ENCODE measurements around the gene SALL3.

GRCh38 chr18:79042276-79042675 is 62.7 kb downstream of the SALL3 start:
- no peak for TF ChIP-seq CTCF (IDR thresholded peaks at IDR 0.05; ENCODE audit: extremely low read depth in 1 of 2, insufficient read depth in 1 of 2, low read depth in 1 of 2, low read length in 2 of 2)
- TF ChIP-seq, protein P1, sequence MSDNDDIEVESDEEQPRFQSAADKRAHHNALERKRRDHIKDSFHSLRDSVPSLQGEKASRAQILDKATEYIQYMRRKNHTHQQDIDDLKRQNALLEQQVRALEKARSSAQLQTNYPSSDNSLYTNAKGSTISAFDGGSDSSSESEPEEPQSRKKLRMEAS (IDR thresholded peaks at IDR 0.05; ENCODE audit: insufficient read depth, insufficient read length), result no peak
- TF ChIP-seq POLR2A (IDR thresholded peaks at IDR 0.05; ENCODE audit: low read depth, low read length), result no peak
- TF ChIP-seq EZH2 (IDR thresholded peaks at IDR 0.05; ENCODE audit: borderline replicate concordance, low read depth, low read length, severe bottlenecking), result no peak
- no peak for TF ChIP-seq JUN (IDR thresholded peaks at IDR 0.05; ENCODE audit: borderline replicate concordance, insufficient read depth, insufficient read length, low read depth)

Data from endothelial cell of umbilical vein (primary cell).